DMS 273 (cell line): ENCODE results near the gene WDR12.
"Not testable (repeated sequence)": the region's sequence is repeated elsewhere in the genome, so short reads cannot be mapped to it uniquely, and the experiment has no call there.

Experiments used
- DNase-seq: peaks from one replicate; lab custom pipeline; 2025; ENCODE audit not compliant: unreplicated experiment; lab: John Stamatoyannopoulos, UW

The WDR12 gene

DNA sequence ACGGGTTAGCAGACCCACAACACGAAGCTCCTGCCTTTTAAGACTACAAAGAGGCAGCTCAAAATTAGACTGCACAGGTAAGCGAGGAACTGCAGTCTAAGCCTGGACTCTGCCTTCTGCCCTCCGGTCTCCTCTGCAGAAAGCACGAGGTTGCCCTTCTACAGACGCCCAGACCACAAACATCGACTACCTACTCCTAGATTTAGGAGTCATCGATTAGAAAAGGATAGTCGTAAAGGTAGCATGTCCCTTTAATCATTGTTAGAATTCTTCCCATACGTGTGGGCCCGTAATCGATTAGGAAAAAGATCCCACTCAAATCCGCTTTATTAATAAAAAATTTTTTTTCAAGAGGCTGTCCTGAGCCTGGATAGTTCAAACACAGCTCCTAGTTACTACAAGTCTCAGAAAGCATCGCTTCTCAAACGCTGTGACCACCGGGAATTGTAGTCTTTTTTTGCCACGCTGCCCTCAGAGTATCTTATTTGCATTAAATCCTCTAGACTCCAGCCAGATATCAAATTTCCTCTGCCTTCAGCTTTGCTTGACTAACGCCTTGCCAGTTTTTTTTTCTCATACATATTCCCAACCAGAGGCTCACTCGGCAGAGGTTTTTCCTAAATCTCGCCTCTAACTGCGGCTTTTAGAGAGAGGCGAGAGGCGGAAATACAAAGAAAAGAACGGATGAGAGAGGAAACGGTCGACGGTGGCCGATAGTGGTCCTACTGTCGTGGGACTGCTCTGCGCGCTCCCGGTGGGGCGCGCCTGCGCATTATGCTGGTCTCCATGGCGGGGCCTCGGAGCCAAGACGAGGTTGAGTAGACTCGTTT, at the start of gene WDR12, which contains the start of gene CARF:
Gene WDR12 (minus strand): TSS at position 162 of the 830 bp plus-strand sequence. CDS start 197 bp downstream, outside the sequence.
Gene CARF (plus strand): TSS at position 764 of the 830 bp plus-strand sequence. CDS start 29,628 bp downstream, outside the sequence.
- peak; percentile 97 for DNase-seq

DNA sequence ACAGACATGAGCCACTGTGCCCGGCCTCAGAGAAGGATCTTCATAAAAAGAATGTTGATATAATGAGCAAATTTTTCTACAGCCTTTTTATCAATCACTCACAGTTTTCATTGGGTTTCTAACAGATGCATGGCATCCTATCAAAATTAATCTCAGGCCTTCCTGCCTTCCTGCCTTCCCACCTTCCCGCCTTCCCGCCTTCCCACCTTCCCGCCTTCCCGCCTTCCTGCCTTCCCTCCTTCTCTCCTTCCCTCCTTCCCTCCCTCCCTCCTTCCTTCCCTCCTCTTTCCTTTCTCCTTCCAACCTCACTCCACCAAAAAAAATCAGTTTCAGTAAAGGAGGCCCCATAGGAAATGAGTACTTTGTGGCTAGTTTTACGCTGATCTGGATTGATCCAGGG, 49.1 kb upstream of the WDR12 start:
- DNase-seq, result no peak

DNA sequence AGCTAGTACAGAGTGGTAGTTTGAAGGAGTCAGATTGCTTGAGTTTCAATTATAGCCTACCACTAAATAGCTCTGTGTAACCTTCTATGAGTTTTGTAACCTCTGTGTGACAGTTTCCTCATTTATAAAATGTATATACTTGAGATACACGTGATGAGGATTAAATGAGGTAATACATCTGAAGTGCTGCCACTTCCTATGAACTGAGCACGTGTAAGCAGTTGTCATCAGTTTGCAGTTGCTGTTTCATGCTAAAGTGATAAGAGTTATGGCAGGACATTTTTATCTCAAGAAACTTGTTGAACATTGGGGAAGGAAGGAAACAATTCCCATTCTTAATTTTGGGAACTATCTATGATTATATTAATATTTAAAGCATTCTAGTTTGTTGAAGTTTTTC, 39.1 kb upstream of the WDR12 start:
- no peak for DNase-seq

DNA sequence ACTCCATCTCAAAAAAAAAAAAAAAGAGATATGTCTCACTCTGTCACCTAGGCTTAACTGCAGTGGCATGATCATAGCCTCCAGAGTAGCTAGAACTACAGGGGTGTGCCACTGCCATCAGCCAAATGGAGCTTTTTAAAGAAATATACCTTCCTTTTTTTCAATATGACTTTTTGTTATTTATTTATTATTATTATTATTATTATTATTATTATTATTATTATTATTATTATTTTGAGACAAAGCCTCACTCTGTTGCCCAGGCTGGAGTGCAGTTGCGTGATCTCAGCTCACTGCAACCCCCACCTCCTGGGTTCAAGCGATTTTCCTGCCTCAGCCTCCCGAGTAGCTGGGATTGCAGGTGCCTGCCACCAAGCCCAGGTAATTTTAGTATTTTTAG, 37.9 kb upstream of the WDR12 start:
- not testable (repeated sequence) for DNase-seq

DNA sequence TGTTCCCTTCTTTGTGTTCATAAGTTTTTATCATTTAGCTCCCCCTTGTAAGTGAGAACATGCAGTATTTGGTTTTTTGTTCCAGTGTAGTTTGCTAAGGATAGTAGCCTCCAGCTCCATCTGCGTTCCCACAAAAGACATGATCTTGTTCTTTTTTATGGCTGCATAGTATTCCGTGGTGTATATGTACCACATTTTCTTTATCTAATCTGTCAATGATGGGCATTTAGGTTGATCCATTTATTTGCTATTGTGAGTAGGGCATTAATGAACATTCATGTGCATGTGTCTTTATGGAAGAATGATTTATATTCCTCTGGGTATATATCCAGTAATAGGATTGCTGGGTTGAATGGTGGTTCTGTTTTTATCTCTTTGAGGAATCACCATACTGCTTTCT, 34.0 kb upstream of the WDR12 start:
- DNase-seq, result no peak

DNA sequence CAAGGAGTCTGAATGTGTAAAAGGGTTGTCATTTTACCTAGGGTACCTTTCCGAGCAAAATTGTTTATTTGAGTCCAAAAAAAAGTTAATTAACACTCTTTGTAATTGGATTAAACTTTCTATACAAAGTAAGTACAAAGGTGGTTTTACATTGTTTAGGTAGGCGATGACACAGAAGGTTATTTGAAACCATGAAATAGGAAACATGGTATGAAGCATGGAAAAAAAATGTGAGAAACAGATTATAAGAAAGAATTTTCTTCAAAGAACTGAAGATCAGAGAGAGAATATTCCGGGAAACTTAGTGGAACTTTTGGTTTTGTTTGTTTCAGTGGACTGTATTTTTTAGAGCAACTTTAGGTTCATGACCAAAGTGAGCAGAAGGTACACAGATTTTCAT, 33.3 kb upstream of the WDR12 start:
- DNase-seq, result no peak

DNA sequence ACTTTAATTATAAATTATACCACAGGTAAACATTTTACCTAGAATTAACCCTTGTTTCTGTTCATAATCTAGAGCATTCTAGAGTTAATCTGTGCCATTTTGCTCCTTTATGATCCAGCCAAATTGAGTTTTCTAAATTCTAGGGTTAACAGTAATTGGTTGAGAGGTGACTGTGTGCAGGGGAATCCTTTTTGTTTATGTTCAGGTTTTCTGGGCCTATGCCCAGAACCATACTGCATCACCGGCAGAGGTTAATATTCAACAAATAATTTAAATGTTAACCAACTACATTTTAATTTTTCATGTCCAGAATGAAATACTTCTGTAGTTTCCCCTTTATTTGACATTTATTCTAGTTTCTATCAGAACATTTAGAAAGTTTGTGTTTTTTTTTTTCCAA, 32.9 kb upstream of the WDR12 start:
- no peak for DNase-seq

DNA sequence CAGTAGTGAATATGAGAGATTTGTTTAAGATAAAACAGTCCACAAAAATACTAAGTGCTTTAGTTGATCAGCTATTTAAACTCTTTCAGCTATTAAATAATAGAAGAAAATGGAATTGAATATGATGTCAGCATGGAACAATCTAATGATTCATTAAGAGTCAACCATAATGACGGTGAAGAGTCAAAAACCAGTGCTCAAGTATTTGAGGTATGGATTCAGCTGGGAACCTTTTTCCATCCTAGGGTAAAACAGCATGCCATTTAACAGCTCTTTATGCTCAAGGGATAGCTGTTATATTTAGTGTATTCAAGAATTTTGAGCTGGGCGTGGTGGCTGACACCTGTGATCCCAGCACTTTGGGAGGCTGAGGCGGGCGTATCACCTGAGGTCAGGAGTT, 30.3 kb upstream of the WDR12 start:
- DNase-seq, result no peak

DNA sequence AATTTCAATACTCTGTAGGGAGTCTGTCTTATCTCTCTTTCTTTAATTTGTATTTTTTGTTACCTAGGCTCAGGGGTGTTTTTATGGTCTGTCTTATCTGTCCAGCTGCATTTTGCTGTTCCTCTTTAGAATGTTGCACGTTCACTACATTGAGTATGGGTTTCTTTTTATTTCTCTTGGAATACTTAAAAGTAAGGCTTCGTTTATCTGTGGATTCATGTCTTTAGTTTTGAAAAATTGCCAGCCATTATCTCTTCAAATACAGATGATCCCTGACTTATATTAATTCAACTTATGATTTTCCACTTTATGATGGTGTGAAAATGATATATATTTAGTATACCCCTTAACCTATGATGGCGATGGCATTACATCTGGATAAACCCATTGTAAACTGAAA, 27.5 kb upstream of the WDR12 start:
- no peak for DNase-seq

DNA sequence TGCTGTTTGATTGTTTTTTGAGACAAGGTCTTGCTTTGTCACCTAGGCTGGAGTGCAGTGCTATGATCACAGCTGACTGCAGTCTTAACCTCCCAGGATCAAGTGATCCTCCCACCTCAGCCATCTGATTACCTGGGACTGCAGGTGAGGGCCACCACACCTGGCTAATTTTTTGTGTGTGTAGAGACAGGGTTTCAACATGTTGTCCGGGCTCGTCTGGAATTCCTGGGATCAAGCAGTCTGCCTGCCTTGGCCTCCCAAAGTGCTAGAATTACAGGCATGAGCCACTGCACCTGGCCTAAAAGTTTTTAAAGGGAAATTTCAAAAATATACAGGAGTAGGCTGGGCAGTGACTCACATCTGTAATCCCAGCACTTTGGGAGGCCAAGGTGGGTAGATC, 23.0 kb upstream of the WDR12 start:
- DNase-seq, result no peak

DNA sequence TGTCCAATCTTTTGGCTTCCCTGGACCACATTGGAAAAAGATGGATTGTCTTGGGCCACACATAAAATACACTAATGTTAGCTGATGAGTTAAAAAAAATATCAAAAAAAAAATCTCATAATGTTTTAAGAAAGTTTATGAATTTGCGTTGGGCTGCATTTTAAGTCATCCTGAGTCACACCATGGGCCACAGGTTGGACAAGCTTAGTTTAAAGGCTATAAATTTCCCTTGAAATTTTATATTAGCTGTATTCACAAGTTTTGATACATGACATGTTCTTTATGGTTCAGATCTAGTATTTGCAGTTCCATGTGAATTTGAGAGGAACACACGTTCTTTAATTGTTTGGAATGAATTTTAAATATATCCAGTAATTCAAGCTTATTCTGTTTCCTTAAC, 22.5 kb upstream of the WDR12 start:
- DNase-seq, result no peak

DNA sequence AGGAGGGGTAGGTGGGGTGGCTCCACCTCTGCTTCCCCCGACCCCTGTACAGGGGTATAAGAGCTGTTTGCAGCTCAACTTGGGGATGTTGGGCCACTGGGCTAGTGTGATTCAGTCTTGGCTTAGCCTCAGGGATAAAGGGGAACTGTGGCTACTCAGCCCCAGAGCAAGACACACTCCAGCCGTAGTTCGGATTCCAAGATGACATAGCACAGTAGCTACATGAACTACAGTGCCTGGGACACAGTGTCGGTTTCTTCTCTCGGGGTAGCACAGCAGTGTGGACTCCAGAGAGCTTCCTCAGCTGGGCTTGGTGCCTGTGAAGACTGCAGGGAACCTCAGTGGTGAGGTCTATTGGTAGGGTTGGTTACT, 21.7 kb upstream of the WDR12 start:
- DNase-seq, result no peak

DNA sequence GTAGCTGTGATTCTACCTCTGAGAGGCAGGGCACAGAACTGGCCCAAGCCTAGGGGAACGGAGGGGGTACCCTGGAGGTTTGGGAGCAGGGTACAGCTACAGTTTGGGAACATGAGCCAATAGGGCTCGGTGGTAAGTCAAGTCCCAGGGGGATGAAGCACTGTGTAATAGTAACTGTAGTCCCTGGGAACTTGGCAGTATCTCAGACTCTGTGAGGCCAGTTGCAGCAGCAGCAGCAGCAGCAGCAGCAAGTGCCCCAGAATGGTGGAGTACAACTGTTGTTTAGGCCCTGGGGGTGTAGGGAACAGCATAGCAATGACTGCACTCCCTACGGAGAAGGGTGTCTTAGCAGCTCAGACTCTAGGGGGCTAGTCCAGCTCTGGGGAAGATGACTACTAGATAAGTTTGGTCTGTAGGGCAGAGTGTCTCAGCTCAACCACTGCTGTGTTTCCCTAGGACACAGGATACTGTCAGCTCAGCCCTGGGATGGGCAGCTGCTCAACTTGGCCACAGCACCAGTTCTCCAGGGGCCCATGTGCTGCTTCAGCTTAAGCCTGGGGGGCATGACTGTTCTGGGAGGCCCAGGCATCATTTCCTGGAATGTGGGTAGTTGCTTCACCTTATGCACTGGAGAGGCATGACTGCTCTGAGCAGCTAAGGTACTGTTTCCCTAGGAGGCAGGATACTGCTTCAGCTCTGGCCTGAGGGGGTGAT, 21.1 kb upstream of the WDR12 start:
- DNase-seq, result no peak

DNA sequence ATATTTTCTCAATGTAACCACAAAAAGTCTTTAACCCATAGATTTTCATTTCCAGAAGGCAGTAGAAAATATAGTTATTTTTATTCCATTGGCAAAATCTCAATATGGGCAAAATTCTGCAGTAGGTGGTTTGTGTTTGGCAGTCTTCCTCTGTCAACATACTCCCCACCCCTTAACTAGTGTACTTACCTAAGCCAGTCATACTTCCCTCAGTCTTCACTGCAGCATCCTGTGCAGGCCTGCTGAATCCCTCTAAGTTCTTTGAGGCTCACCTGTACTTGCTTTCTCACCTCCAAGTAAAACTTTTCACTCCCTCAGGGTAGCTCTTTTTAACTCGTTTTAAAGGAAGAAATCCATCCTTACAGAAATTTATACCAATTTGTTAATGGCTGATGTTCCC, 7.4 kb upstream of the WDR12 start:
- DNase-seq, result no peak

DNA sequence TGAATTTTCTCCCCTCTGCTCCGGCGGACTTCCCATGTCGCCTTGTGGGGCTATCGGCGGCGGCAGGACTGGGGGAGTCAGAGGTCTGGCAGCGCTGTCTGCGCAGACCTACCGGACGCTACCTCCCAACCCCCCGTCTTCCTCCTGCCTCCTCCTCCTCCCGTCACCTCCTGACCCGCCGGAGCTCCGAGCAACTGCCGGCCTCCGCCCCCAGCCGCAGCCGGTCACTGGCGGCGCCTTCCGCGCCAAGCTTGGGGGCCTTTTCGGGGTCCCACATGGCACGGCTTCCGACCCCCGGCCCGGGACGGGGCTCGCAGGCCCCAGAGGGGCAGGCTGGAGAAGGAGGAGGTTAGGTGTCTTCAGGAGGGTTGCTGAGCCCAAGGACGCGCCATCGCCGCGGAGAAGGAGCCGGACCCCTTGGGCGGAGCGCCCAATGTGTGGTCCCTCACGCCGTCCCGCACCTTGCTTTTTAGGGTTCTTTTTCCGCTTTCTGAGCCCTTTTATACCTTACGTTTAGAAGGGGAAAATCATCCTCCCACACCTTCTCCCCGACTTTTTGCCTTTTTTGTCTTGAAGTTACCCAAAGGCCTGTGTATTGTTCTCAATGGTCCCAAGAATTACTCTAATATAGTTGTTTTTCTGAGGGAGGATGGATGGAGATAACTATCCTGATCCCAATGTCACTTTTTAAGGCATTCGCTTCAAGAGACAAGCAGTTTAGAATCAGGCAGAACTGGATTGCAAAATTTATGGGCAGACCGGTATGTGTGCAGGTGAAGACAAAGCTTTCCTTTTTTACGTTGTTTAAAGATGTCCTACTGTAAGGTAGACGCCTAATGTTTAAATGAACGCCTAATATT, 1.1 kb upstream of the WDR12 start:
- DNase-seq, result not testable (repeated sequence)

DNA sequence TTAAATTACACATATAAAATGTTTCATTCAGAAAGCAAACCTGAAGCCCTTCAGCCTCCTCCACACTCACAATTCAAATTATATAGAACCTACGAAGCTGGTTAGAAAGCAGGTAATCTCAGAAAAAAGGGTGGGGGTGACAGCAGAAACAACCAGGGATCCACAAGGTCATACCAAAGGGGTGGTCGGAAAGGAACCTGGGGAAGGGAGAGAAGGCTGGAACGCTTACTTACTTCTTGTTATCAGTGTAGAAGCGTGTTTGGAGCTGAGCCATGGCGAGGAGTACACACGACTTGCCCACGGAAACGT, 316 bp downstream of the WDR12 start:
- DNase-seq, result no peak

DNA sequence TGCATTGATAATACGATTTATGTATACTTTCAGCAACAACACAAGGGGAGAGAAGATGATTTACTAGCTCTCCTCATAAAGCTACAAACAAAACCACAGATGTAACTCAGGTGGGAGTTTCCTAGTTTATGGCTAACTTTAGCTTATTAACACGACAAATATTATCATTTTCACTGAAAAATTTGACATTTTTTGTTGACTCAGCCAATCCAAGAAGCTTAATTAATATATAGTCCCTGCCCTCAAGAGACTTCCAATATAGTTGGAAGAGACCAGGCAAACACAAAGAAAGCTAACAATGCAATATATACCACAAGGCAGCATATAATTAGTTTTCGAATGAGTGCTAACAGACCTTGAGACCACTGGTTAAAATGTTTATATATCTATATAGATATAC, 775 bp downstream of the WDR12 start:
- no peak for DNase-seq

DNA sequence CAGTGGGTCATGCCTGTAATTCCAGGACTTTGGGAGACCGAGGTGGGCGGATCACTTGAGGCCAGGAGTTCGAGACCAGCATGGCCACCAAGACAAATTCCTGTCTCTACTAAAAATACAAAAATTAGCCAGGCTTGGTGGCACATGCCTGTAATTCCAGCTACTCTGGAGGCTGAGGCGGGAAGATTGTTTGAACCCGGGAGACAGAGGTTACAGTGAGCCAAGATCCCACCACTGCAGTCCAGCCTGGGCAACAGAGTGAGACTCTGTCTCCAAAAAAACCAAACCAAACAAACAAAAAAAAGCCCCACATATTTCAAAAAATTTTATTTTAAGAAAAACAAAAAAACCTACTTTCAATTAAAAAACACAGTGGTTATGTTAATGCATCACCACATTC, 1.2 kb downstream of the WDR12 start:
- DNase-seq, result not testable (repeated sequence)

DNA sequence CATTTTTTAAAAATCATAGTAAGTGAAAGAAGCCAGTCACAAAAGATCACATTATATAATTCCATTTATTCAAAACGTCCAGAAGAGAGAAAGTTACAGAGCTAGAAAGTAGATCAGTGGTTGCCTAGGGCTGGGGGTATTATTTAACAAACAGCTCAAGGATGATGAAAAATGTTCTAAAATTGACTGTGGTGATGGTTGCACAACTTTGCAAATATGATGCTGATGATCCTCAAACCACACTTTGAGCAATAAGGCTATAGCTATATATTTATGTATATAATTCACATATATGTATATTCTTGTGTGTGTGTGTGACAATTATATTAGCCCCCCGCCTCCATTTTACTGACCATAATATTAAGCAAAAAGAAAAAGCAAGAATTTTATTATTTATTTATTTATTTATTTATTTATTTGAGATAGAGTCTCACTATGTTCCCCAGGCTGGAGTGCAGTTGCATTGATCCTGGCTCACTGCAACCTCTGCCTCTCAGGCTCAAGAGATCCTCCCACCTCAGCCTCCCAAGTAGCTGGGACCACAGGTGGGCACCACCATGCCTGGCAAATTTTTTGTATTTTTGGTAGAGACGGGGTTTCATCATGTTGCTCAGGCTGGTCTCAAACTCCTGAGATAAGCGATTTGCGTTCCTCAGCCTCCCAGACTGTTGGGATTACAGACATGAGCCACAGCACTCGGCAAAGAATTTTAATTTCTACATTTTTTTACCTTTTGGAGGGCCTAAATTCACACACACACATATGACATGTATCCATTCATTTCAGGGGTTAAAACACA, 1.9 kb downstream of the WDR12 start:
- DNase-seq, result no peak

DNA sequence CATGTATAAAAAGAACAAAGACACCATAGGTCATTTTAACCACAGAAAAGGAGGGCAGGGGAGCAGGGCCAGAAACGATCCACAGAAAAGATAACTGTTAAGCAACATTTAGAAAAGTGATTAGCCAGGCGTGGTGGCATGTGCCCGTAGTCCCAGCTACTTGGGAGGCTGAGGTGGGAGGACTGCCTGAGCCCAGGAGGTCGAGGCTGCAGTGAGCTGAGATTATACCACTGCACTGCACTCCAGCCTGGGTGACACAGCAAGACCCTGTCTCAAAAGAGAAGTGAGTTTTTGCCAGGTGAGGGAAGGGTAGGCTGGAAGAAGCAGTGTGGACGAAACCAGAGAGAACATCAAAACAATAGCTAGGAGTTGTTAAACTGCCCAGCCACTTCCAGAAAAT, 3.3 kb downstream of the WDR12 start:
- DNase-seq, result no peak

DNA sequence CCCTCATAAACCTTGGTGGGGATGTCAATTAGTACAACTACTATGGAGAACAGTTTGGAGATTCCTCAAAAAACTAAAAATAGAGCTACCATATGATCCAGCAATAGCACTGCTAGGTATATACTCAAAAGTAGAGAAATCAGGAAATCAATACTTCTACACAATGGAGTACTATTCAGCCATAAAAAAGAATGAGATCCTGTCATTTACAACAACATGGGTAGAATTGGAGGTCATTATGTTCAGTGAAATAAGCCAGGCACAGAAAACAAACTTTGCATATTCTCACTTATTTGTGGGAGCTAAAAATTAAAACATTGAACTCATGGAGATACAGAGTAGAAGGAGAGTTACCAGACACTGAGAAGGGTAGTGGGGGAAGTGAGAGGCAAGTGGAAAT, 6.0 kb downstream of the WDR12 start:
- not testable (repeated sequence) for DNase-seq
